HG03135 (cell line): ENCODE measurements around the gene DEFB108B.
"Not testable (repeated sequence)": the region's sequence is repeated elsewhere in the genome, so short reads cannot be mapped to it uniquely, and the experiment has no call there.

Experiments used
- ATAC-seq: cut with Tn5 transposase; IDR thresholded peaks from one replicate; pipeline ENCODE4 v1.9.1; 2021; ENCODE audit warnings: mild to moderate bottlenecking, moderate library complexity; ENCODE audit not compliant: unreplicated experiment

Gene DEFB108B

GRCh38 chr11:71832811-71833210 is at the start of gene DEFB108B:
TSS of gene DEFB108B (plus strand) at chr11:71833200. CDS start at chr11:71833200, 0 bp downstream.
- not testable (repeated sequence) for ATAC-seq

- peak; percentile 29 for ATAC-seq
Measured at GRCh38 chr11:71786114-71786847, 46.7 kb upstream of the DEFB108B start.

- peak; percentile 97 for ATAC-seq
Measured at GRCh38 chr11:71786848-71787097, 46.2 kb upstream of the DEFB108B start.

- ATAC-seq: peak; percentile 93
Measured at GRCh38 chr11:71787098-71787823, 45.7 kb upstream of the DEFB108B start.

- ATAC-seq: not testable (repeated sequence)
Measured at GRCh38 chr11:71787824-71788454, 45.1 kb upstream of the DEFB108B start.

GRCh38 chr11:71789444-71790196 is 43.4 kb upstream of the DEFB108B start:
- ATAC-seq: not testable (repeated sequence)

- ATAC-seq: not testable (repeated sequence)
Measured at GRCh38 chr11:71791111-71791510, 41.9 kb upstream of the DEFB108B start.

GRCh38 chr11:71792621-71793235 is 40.3 kb upstream of the DEFB108B start:
- not testable (repeated sequence) for ATAC-seq

- not testable (repeated sequence) for ATAC-seq
Measured at GRCh38 chr11:71794386-71795040, 38.5 kb upstream of the DEFB108B start.

GRCh38 chr11:71795236-71795635 is 37.8 kb upstream of the DEFB108B start:
- not testable (repeated sequence) for ATAC-seq

- ATAC-seq: not testable (repeated sequence)
Measured at GRCh38 chr11:71796016-71796415, 37.0 kb upstream of the DEFB108B start.

- ATAC-seq: not testable (repeated sequence)
Measured at GRCh38 chr11:71796781-71797180, 36.2 kb upstream of the DEFB108B start.

GRCh38 chr11:71799556-71800128 is 33.4 kb upstream of the DEFB108B start:
- not testable (repeated sequence) for ATAC-seq

- not testable (repeated sequence) for ATAC-seq
Measured at GRCh38 chr11:71800335-71800953, 32.6 kb upstream of the DEFB108B start.

GRCh38 chr11:71801026-71801425 is 32.0 kb upstream of the DEFB108B start:
- not testable (repeated sequence) for ATAC-seq

GRCh38 chr11:71802874-71803273 is 30.1 kb upstream of the DEFB108B start:
- not testable (repeated sequence) for ATAC-seq

GRCh38 chr11:71804158-71804947 is 28.6 kb upstream of the DEFB108B start:
- ATAC-seq: not testable (repeated sequence)

- not testable (repeated sequence) for ATAC-seq
Measured at GRCh38 chr11:71812529-71812928, 20.5 kb upstream of the DEFB108B start.
